Measurements from ENCODE around the gene DPCD. TPM values are rescaled to one million over a fixed set of nuclear protein-coding genes. Genes with fewer than 3 reads are reported as not detected.
A peak's percentile ranks its signal among the peaks of the same experiment; 100 is the strongest.

The DPCD gene
- total RNA-seq, 2 donors from 2014 or later, result 23.9 to 66.1 TPM

GRCh38 chr10:101564490-101564991, 23.6 kb upstream of the DPCD start:
- H3K4me1 ChIP-seq (replicated peaks), result no peaks in the 10 kb centered on the region
- intact Hi-C loops (cut with DNase I), result loop anchor here (10.0 kb wide), 2 partner anchors 100 to 270 kb away; no protein-coding TSS in a partner anchor
- no peak for TF ChIP-seq POLR2A (IDR thresholded peaks at IDR 0.05)
- no peak for TF ChIP-seq POLR2AphosphoS5 (IDR thresholded peaks at IDR 0.05)
- TF ChIP-seq CTCF (IDR thresholded peaks at IDR 0.05), result no peak
- H3K4me3 ChIP-seq, result no peak overlapping the region
- H3K27me3 ChIP-seq (replicated peaks; ENCODE audit: insufficient read depth), result peaks cover 10% of the 10 kb centered on the region
- 49% methylated on average over 14 of the region's 15 CpGs for WGBS
- H3K36me3 ChIP-seq, result no peaks in the 10 kb centered on the region
- H3K9me3 ChIP-seq, result no peaks in the 10 kb centered on the region
- no peak overlapping the region for H3K27ac ChIP-seq
- no peak for DNase-seq (ENCODE audit: low spot score)

- H3K27me3 ChIP-seq (replicated peaks; ENCODE audit: insufficient read depth), result peaks cover 10% of the 10 kb centered on the region
- H3K36me3 ChIP-seq, result no peaks in the 10 kb centered on the region
- no peak for DNase-seq (ENCODE audit: low spot score)
- TF ChIP-seq POLR2AphosphoS5 (IDR thresholded peaks at IDR 0.05), result no peak
- intact Hi-C loops (cut with DNase I), result loop anchor here (10.0 kb wide), 2 partner anchors 101 to 271 kb away; no protein-coding TSS in a partner anchor
- H3K4me1 ChIP-seq (replicated peaks), result no peaks in the 10 kb centered on the region
- H3K27ac ChIP-seq, result no peak overlapping the region
- no peaks in the 10 kb centered on the region for H3K9me3 ChIP-seq
- no peak overlapping the region for H3K4me3 ChIP-seq
- 75% methylated on average over 5 of the region's 5 CpGs for WGBS
Measured at GRCh38 chr10:101565370-101565900, 22.7 kb upstream of the DPCD start.

GRCh38 chr10:101565936-101566332, 22.2 kb upstream of the DPCD start:
- Histone ChIP-seq H3K36me3 (no peaks in the 10 kb centered on the region), H3K4me1 (replicated peaks) (no peaks in the 10 kb centered on the region), H3K27me3 (replicated peaks; ENCODE audit: insufficient read depth) (peaks cover 10% of the 10 kb centered on the region), H3K9me3 (no peaks in the 10 kb centered on the region), H3K27ac (no peak overlapping the region), H3K4me3 (no peak overlapping the region)
- no peak for DNase-seq (ENCODE audit: low spot score)
- intact Hi-C loops (cut with DNase I), result loop anchor here (10.0 kb wide), 2 partner anchors 101 to 271 kb away; no protein-coding TSS in a partner anchor
- WGBS, result 65% methylated on average over 8 of the region's 8 CpGs
- TF ChIP-seq POLR2AphosphoS5 (IDR thresholded peaks at IDR 0.05) (no peak), POLR2A (IDR thresholded peaks at IDR 0.05) (no peak), CTCF (IDR thresholded peaks at IDR 0.05) (no peak)

GRCh38 chr10:101566333-101567164, 21.6 kb upstream of the DPCD start:
- no peaks in the 10 kb centered on the region for H3K36me3 ChIP-seq
- TF ChIP-seq POLR2AphosphoS5 (IDR thresholded peaks at IDR 0.05) (no peak), CTCF (IDR thresholded peaks at IDR 0.05) (no peak), POLR2A (IDR thresholded peaks at IDR 0.05) (no peak)
- intact Hi-C loops (cut with DNase I), result loop anchor here (10.0 kb wide), 2 partner anchors 102 to 272 kb away; no protein-coding TSS in a partner anchor
- no peaks in the 10 kb centered on the region for H3K9me3 ChIP-seq
- H3K4me1 ChIP-seq (replicated peaks), result no peaks in the 10 kb centered on the region
- H3K27ac ChIP-seq, result no peak overlapping the region
- peaks cover 10% of the 10 kb centered on the region for H3K27me3 ChIP-seq (replicated peaks; ENCODE audit: insufficient read depth)
- H3K4me3 ChIP-seq, result peak overlapping the region in 1 of 2 donors; percentile 10
- DNase-seq (ENCODE audit: low spot score), result no peak
- 14% methylated on average over 40 of the region's 59 CpGs for WGBS

GRCh38 chr10:101567165-101568006, 20.7 kb upstream of the DPCD start:
- TF ChIP-seq POLR2A (IDR thresholded peaks at IDR 0.05) (no peak), POLR2AphosphoS5 (IDR thresholded peaks at IDR 0.05) (no peak), CTCF (IDR thresholded peaks at IDR 0.05) (no peak)
- intact Hi-C loops (cut with DNase I), result loop anchor here (10.0 kb wide), 2 partner anchors 103 to 273 kb away; no protein-coding TSS in a partner anchor
- no peak overlapping the region for H3K27ac ChIP-seq
- H3K4me3 ChIP-seq, result no peak overlapping the region
- peaks cover 10% of the 10 kb centered on the region for H3K27me3 ChIP-seq (replicated peaks; ENCODE audit: insufficient read depth)
- no peaks in the 10 kb centered on the region for H3K36me3 ChIP-seq
- no peak for DNase-seq (ENCODE audit: low spot score)
- no peaks in the 10 kb centered on the region for H3K9me3 ChIP-seq
- 72% methylated on average over 7 of the region's 7 CpGs for WGBS
- no peaks in the 10 kb centered on the region for H3K4me1 ChIP-seq (replicated peaks)
